GM12801 (cell line): ENCODE data around the gene GIMAP1.

ENCODE experiments used
- TF ChIP-seq, protein P1 (sequence below): IDR thresholded peaks from one replicate; pipeline ENCODE4 v1.5.1; 2011; ENCODE audit warnings: control low read depth; ENCODE audit not compliant: insufficient read length; ENCODE audit errors: extremely low read depth

Gene GIMAP1

DNA sequence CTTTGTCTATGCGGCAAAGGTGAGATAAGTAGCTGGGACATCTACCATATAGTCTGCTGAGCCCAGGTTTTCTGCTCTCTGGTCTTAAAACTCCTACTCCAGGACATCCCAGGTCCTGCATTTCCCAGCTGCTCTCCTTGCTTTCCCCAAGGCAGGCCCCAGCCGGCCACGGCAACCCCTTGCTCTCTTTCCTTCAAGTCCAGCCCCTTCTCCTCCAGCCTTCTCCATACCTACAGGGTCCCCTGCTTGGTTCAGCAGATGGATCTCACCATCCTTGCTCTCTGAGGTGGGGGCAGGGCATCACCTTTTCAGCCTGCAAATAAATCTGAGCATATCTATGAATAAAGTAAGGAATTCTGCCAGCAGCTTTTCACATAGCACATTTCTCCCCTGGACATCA, 29.5 kb downstream of the GIMAP1 start:
- TF ChIP-seq, protein P1, sequence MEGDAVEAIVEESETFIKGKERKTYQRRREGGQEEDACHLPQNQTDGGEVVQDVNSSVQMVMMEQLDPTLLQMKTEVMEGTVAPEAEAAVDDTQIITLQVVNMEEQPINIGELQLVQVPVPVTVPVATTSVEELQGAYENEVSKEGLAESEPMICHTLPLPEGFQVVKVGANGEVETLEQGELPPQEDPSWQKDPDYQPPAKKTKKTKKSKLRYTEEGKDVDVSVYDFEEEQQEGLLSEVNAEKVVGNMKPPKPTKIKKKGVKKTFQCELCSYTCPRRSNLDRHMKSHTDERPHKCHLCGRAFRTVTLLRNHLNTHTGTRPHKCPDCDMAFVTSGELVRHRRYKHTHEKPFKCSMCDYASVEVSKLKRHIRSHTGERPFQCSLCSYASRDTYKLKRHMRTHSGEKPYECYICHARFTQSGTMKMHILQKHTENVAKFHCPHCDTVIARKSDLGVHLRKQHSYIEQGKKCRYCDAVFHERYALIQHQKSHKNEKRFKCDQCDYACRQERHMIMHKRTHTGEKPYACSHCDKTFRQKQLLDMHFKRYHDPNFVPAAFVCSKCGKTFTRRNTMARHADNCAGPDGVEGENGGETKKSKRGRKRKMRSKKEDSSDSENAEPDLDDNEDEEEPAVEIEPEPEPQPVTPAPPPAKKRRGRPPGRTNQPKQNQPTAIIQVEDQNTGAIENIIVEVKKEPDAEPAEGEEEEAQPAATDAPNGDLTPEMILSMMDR: no peak

GRCh38 chr7:150746921-150747320, 30.5 kb downstream of the GIMAP1 start:
- TF ChIP-seq, protein P1: no peak

GRCh38 chr7:150748376-150748775, 32.0 kb downstream of the GIMAP1 start:
- TF ChIP-seq, protein P1: no peak

- TF ChIP-seq, protein P1: no peak
Observed at GRCh38 chr7:150751702-150752101, 35.3 kb downstream of the GIMAP1 start.

DNA sequence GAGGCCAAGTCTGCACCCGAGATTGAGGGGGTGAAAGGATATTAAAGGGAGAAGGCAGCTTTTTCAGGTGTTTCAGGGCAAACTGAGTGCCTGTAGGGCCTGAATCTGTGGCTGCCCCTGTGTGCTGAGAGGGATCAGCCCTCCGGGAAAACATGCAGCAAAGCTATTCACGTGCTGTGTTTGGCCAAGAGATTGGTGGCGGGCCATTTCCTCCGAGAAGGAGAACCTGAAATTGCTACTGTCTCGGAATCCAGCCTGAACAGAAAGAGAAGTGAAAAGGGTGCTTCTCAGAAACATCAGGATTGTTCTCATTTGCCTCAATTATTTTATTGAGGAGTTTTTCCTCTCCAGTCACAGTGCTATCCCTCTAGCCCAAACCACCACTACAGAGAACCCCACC, 36.8 kb downstream of the GIMAP1 start:
- TF ChIP-seq, protein P1: no peak

- TF ChIP-seq, protein P1: no peak
Observed at GRCh38 chr7:150753826-150754603, 37.6 kb downstream of the GIMAP1 start.

DNA sequence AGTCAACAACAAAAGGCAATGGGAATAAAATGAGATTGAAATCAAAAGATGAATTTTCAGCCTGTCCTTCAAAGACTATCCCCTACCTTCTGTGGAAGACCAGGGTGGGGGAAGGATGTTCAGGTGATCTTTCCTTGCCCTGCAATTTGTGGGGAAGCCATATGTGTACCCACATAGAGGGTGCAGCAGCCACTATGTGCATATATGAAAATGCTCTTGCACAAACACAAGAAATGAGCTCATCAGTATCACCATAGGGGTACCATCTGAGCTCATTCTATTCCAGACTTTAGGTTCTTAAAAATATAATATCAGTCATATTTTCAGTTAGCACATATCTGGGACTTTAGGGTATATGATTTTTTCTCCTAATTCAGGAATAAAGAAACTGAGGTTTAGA, 38.5 kb downstream of the GIMAP1 start:
- TF ChIP-seq, protein P1: no peak
